NB4 (cell line): ENCODE measurements around the gene ZNF552.

Experiments
- CTCF ChIP-seq: IDR thresholded peaks from one replicate; pipeline ENCODE4 v1.5.1; 2012; ENCODE audit warnings: low read depth, low read length
- POLR2A ChIP-seq: IDR thresholded peaks from 2 replicates; pipeline ENCODE4 v1.6.1; 2011; ENCODE audit warnings: mild to moderate bottlenecking; ENCODE audit not compliant: insufficient read length; ENCODE audit errors: extremely low read depth

GRCh38 chr19:57819475-57820148, 4.9 kb upstream of the ZNF552 start:
- TF ChIP-seq POLR2A: peak; percentile 74
- peak; percentile 3 for TF ChIP-seq CTCF
